NCI-H187 treated with DMSO at 0.1 percent for 48 hours (cell line): Measurements from ENCODE around the gene RASSF7.

ENCODE experiments used
- DNase-seq: peaks from one replicate; lab custom pipeline; 2025; lab: John Stamatoyannopoulos, UW

The RASSF7 gene

GRCh38 chr11:586376-587316 lies 25.9 kb downstream of the RASSF7 start:
- DNase-seq = no peak

- no peak for DNase-seq
These were observed 26.8 kb downstream of the RASSF7 start for GRCh38 chr11:587546-587945.

GRCh38 chr11:587978-588380 lies 27.2 kb downstream of the RASSF7 start:
- DNase-seq = no peak

- DNase-seq = no peak
These were observed 29.0 kb downstream of the RASSF7 start for GRCh38 chr11:589798-590197.

- no peak for DNase-seq
These were observed 30.2 kb downstream of the RASSF7 start for GRCh38 chr11:590997-591396.

GRCh38 chr11:592501-592900 lies 31.7 kb downstream of the RASSF7 start:
- DNase-seq = no peak

GRCh38 chr11:592918-593317 lies 32.1 kb downstream of the RASSF7 start:
- DNase-seq = no peak

- DNase-seq = no peak
These were observed 32.6 kb downstream of the RASSF7 start for GRCh38 chr11:593347-593746.

- DNase-seq = no peak
These were observed 34.6 kb downstream of the RASSF7 start for GRCh38 chr11:595400-595799.

- DNase-seq = no peak
These were observed 35.6 kb downstream of the RASSF7 start for GRCh38 chr11:596374-596773.

- DNase-seq = no peak
These were observed 36.5 kb downstream of the RASSF7 start for GRCh38 chr11:597166-597725.

GRCh38 chr11:598005-598680 lies 37.4 kb downstream of the RASSF7 start:
- no peak for DNase-seq

- no peak for DNase-seq
These were observed 40.9 kb downstream of the RASSF7 start for GRCh38 chr11:601573-602245.

- DNase-seq = no peak
These were observed 42.4 kb downstream of the RASSF7 start for GRCh38 chr11:603154-603553.

- no peak for DNase-seq
These were observed 44.7 kb downstream of the RASSF7 start for GRCh38 chr11:605286-606129.

GRCh38 chr11:606245-606644 lies 45.5 kb downstream of the RASSF7 start:
- DNase-seq = no peak

- no peak for DNase-seq
These were observed 46.4 kb downstream of the RASSF7 start for GRCh38 chr11:607020-607780.

GRCh38 chr11:607971-608659 lies 47.3 kb downstream of the RASSF7 start:
- DNase-seq = no peak

GRCh38 chr11:608791-609251 lies 48.1 kb downstream of the RASSF7 start:
- DNase-seq = no peak

GRCh38 chr11:609341-609811 lies 48.6 kb downstream of the RASSF7 start:
- no peak for DNase-seq
